Measurements from ENCODE around the gene CUBN. TPM values are rescaled to one million over a fixed set of nuclear protein-coding genes. Genes with fewer than 3 reads are reported as not detected.

Gene CUBN
- total and polyA plus RNA-seq, 9 of the 15 experiments (the other 6 are each of a cell fraction or from before 2014, with no cell fraction given), result 0.04 to 0.33 (median 0.09) TPM

- TF ChIP-seq HDGF (IDR thresholded peaks at IDR 0.05) (0 out of 2 replicates have a peak, but pooled peaks have one; percentile 21), HMGN3 (IDR thresholded peaks at IDR 0.05; ENCODE audit: borderline replicate concordance, extremely low read depth, insufficient read length, low read depth, low read length) (peak; percentile 66), CHD4 (IDR thresholded peaks at IDR 0.05; ENCODE audit: insufficient read depth, insufficient replicate concordance, low read depth, low read length, poor library complexity, severe bottlenecking) (no peak), SMARCA4 (IDR thresholded peaks at IDR 0.05) (peak; percentile 49; the same call in 1 of the 2 replicates), POLR2B (IDR thresholded peaks at IDR 0.05; ENCODE audit: low read depth, partially characterized antibody) (peak; percentile 54), ZNF77 (CRISPR knock-in tag; IDR thresholded peaks at IDR 0.05) (no peak), ZNF668 (CRISPR knock-in tag; IDR thresholded peaks at IDR 0.05) (no peak), ZNF140 (CRISPR knock-in tag; IDR thresholded peaks at IDR 0.05) (no peak), ETV5 (CRISPR knock-in tag; IDR thresholded peaks at IDR 0.05; ENCODE audit: low read depth) (peak; percentile 53; the same call in 1 of the 2 replicates), POLR2G (IDR thresholded peaks at IDR 0.05; ENCODE audit: low read depth, low read length) (peak; percentile 95), RNF219 (CRISPR knock-in tag; IDR thresholded peaks at IDR 0.05) (no peak), ZNF133 (CRISPR knock-in tag; IDR thresholded peaks at IDR 0.05) (no peak), ZBTB34 (CRISPR knock-in tag; IDR thresholded peaks at IDR 0.05) (no peak)
- TF ChIP-seq, protein P1, sequence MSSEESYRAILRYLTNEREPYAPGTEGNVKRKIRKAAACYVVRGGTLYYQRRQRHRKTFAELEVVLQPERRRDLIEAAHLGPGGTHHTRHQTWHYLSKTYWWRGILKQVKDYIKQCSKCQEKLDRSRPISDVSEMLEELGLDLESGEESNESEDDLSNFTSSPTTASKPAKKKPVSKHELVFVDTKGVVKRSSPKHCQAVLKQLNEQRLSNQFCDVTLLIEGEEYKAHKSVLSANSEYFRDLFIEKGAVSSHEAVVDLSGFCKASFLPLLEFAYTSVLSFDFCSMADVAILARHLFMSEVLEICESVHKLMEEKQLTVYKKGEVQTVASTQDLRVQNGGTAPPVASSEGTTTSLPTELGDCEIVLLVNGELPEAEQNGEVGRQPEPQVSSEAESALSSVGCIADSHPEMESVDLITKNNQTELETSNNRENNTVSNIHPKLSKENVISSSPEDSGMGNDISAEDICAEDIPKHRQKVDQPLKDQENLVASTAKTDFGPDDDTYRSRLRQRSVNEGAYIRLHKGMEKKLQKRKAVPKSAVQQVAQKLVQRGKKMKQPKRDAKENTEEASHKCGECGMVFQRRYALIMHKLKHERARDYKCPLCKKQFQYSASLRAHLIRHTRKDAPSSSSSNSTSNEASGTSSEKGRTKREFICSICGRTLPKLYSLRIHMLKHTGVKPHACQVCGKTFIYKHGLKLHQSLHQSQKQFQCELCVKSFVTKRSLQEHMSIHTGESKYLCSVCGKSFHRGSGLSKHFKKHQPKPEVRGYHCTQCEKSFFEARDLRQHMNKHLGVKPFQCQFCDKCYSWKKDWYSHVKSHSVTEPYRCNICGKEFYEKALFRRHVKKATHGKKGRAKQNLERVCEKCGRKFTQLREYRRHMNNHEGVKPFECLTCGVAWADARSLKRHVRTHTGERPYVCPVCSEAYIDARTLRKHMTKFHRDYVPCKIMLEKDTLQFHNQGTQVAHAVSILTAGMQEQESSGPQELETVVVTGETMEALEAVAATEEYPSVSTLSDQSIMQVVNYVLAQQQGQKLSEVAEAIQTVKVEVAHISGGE (CRISPR knock-in tag; IDR thresholded peaks at IDR 0.05), result peak in 1 of 3 experiments; percentile 50; a peak in 1 of 6 replicates
- TF ChIP-seq, protein P2, sequence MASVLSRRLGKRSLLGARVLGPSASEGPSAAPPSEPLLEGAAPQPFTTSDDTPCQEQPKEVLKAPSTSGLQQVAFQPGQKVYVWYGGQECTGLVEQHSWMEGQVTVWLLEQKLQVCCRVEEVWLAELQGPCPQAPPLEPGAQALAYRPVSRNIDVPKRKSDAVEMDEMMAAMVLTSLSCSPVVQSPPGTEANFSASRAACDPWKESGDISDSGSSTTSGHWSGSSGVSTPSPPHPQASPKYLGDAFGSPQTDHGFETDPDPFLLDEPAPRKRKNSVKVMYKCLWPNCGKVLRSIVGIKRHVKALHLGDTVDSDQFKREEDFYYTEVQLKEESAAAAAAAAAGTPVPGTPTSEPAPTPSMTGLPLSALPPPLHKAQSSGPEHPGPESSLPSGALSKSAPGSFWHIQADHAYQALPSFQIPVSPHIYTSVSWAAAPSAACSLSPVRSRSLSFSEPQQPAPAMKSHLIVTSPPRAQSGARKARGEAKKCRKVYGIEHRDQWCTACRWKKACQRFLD (CRISPR knock-in tag; IDR thresholded peaks at IDR 0.05), result peak; percentile 66; the same call in 1 of the 2 replicates
- TF ChIP-seq, protein P3, sequence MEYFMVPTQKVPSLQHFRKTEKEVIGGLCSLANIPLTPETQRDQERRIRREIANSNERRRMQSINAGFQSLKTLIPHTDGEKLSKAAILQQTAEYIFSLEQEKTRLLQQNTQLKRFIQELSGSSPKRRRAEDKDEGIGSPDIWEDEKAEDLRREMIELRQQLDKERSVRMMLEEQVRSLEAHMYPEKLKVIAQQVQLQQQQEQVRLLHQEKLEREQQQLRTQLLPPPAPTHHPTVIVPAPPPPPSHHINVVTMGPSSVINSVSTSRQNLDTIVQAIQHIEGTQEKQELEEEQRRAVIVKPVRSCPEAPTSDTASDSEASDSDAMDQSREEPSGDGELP (CRISPR knock-in tag; IDR thresholded peaks at IDR 0.05; ENCODE audit: borderline replicate concordance), result peak; percentile 92
Measured at GRCh38 chr10:16817125-16818019, 312.2 kb downstream of the CUBN start, which contains the start of gene RSU1 (continued).

Data from K562 (cell line).